NCI-H2081 treated with DMSO at 0.1 percent for 48 hours (cell line): ENCODE results near the gene OR1J1.

ENCODE experiments used
- DNase-seq: peaks from one replicate; lab custom pipeline; 2025; lab: John Stamatoyannopoulos, UW

Gene OR1J1

GRCh38 chr9:122445155-122445749 is 32.5 kb downstream of the OR1J1 start:
- DNase-seq = no peak

- no peak for DNase-seq
Measured at GRCh38 chr9:122444041-122444733, 33.5 kb downstream of the OR1J1 start.

GRCh38 chr9:122442568-122442967 is 35.2 kb downstream of the OR1J1 start:
- no peak for DNase-seq
